ENCODE measurements around the gene SPINK1.

Gene SPINK1

DNA sequence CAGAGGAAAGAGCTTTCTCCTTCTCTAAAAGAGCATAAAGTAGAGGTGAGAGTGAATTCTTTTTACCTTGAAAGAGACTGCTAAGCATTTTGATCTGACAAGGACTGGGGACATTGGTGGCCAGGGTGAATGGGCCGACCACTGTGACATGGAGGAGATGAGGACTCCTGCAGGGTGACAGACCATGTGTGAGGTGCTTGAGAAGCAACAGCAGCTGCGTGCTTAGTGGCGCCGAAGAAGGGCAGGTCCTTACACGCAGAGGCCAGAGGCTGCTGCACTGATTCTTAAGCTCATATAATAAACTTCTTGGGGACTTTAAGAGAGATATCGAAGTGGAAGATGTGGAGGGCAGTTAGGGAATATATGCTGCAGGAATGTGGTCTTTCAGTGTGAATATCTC lies 40.3 kb downstream of the SPINK1 start:
- TF ChIP-seq POU2F2 (IDR thresholded peaks at IDR 0.05; ENCODE audit: low read depth, low read length) (no peak), POLR2A (IDR thresholded peaks at IDR 0.05; ENCODE audit: low read depth, low read length) (no peak), POLR2AphosphoS5 (IDR thresholded peaks at IDR 0.05; ENCODE audit: low read depth, low read length) (no peak), PAX5 (IDR thresholded peaks at IDR 0.05; ENCODE audit: insufficient read depth, low read length, severe bottlenecking) (no peak)
- FAIRE-seq (no peak), DNase-seq (ENCODE audit: insufficient read length, low spot score) (no peak)

DNA sequence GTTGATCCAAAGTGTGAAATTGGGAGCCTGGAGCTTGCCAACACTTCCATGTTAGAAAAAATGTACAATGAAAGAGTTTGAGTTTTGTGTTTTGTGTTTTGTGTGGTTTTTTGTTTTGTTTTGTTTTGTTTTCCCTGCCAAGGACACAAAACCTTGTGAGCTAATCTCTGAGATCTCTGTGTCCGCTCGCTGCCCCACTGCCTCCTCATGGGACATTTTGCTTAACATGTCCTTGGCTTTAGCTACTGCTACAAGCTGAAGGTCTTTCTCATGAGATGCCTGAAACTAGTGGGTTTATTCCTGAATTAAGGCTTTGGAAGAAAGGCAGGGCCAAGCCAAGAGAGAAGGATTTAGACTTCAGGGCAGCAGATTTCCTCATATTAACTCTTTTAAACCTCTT lies 41.7 kb downstream of the SPINK1 start:
- TF ChIP-seq POLR2A (IDR thresholded peaks at IDR 0.05; ENCODE audit: low read depth, low read length) (no peak), POLR2AphosphoS5 (IDR thresholded peaks at IDR 0.05; ENCODE audit: low read depth, low read length) (no peak), SPI1 (IDR thresholded peaks at IDR 0.05; ENCODE audit: low read depth, low read length) (no peak), PAX5 (IDR thresholded peaks at IDR 0.05; ENCODE audit: insufficient read depth, low read length, severe bottlenecking) (no peak), TAF1 (IDR thresholded peaks at IDR 0.05; ENCODE audit: low read depth, low read length) (no peak), POU2F2 (IDR thresholded peaks at IDR 0.05; ENCODE audit: low read depth, low read length) (no peak)
- no peak for DNase-seq (ENCODE audit: insufficient read length, low spot score)
- no peak for FAIRE-seq

DNA sequence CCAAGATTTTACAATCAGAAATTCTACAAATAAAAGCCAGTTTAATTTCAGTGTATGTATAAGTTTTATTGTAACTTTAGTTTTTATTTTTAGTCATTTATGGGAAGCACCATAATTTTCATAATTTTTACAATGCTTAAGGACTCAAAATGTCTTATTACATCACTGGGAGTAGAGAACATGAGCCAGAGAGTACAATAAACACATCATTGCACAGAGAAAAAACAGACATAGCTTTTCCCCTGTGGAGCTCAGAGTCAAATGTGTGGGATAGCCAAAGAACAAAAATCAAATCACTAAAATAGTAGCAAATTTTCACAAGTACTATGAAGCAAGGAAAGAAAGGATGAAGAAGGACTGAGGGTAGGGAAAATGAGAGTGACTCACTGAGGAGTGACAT lies 43.4 kb downstream of the SPINK1 start:
- TF ChIP-seq POLR2A (IDR thresholded peaks at IDR 0.05; ENCODE audit: low read depth, low read length) (no peak), POLR2AphosphoS5 (IDR thresholded peaks at IDR 0.05; ENCODE audit: low read depth, low read length) (no peak), SPI1 (IDR thresholded peaks at IDR 0.05; ENCODE audit: low read depth, low read length) (no peak), PAX5 (IDR thresholded peaks at IDR 0.05; ENCODE audit: insufficient read depth, low read length, severe bottlenecking) (no peak), POU2F2 (IDR thresholded peaks at IDR 0.05; ENCODE audit: low read depth, low read length) (no peak), TAF1 (IDR thresholded peaks at IDR 0.05; ENCODE audit: low read depth, low read length) (no peak)
- DNase-seq (ENCODE audit: insufficient read length, low spot score), result no peak
- FAIRE-seq, result no peak

DNA sequence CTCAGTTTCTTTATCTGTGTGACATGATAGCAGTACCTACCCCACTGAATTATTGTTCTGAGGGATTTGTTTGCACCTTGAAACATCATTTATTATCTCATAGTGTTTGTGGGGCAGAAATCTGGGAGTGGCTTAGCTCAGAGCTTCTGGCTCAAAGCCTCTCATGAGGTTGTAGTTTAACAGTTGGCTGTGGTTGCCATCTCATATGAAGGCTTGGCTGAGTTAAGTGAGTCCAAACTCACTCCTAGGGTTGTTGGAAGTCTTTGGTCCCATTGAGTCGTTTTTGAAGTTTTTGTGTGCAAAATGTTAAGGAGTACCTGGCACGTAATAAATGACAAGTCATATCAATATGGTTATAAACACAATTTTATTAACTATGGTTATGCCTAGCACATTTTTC lies 45.3 kb downstream of the SPINK1 start:
- TF ChIP-seq POU2F2 (IDR thresholded peaks at IDR 0.05; ENCODE audit: low read depth, low read length) (no peak), PAX5 (IDR thresholded peaks at IDR 0.05; ENCODE audit: insufficient read depth, low read length, severe bottlenecking) (no peak), POLR2AphosphoS5 (IDR thresholded peaks at IDR 0.05; ENCODE audit: low read depth, low read length) (no peak), POLR2A (IDR thresholded peaks at IDR 0.05; ENCODE audit: low read depth, low read length) (no peak)
- FAIRE-seq (no peak), DNase-seq (ENCODE audit: insufficient read length, low spot score) (no peak)

DNA sequence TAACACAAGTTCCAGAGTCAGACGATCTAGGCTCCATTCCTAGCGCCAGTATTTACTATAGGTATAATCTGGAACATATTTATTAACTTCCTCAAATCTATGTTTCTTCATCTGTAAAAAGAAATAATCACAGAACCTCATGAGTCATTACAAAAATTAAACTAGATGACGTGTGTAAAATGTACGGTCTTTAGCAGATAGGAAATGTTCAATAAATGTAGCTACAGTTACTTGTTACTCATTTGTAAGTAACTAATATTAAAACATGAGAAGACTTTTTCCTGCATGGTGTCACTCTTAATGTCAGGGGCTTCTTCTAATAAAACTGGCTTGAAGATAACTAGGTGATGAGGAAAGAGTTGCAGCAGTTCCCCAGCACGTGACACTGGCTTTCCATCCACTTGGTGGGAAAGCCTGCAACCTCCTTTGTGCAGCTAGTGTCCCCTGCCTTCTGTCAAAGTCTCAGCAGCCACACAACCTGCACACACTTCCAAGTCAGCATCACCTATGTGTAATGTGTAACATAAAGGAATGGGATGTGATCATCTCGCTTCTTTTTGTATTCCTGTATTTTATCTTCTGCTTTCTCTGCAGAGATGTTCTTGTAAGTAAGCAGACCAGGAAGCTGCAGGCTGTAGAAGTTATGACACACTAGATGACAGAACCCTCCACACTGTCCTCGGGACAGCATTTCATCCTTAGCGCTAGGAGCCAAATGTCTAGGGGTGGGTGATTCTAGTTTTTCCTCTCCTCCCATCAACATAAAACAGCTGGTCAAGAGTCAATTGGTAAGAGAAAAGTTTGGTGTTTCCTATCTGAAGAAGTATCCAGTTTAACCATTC lies 47.1 kb downstream of the SPINK1 start:
- TF ChIP-seq POLR2A (IDR thresholded peaks at IDR 0.05; ENCODE audit: low read depth, low read length) (no peak), TAF1 (IDR thresholded peaks at IDR 0.05; ENCODE audit: low read depth, low read length) (no peak), POU2F2 (IDR thresholded peaks at IDR 0.05; ENCODE audit: low read depth, low read length) (no peak), SPI1 (IDR thresholded peaks at IDR 0.05; ENCODE audit: low read depth, low read length) (no peak), PAX5 (IDR thresholded peaks at IDR 0.05; ENCODE audit: insufficient read depth, low read length, severe bottlenecking) (no peak), POLR2AphosphoS5 (IDR thresholded peaks at IDR 0.05; ENCODE audit: low read depth, low read length) (no peak)
- FAIRE-seq (no peak), DNase-seq (ENCODE audit: insufficient read length, low spot score) (no peak)

DNA sequence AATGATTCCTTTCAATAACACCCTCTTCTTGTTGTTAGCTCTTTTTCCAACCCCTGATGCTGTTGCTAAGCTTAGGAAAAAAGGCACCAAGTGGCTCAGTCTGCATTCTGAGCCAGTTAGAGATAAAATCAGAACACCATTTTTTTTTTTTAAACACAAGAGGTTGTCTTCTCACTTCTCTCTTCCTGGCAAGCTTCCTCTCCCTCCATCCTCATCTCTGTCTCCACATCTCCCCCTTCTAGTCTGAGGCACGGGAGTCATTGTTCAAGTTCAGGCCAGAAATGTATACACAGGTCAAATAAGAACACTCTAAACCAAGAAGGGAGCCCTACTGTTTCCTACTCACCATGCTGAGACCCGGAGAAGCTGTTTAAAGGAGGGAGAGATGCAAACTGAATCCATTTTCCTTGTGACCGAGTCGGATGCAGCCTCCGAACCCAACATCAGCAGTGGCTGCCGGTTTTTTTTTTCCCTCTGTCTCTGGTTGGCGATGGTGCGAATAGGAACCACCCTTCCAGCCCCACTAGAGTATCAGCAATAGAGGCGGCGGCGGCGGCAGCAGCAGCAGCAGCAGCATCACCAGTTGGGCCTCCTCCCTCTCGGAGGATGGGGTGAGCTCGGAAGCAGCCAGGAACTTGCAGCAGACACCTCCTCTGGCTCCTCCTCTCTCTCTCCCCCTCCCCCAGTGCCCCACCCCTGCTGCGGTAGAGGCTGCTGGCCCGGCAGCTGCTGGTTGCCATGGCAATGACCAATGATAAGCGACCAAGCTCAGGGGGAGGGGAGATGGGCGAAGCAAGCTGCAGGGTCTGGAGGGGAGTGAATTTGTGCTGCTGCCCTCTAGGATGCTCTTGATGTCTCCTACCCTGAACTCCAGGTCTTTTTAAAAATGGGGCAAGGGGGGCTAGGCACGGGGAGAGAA lies 49.1 kb downstream of the SPINK1 start, which contains the start of gene JAKMIP2:
Gene JAKMIP2, minus strand, starts transcription at position 619 of the 919 bp plus-strand sequence. CDS start 110,922 bp downstream, outside the sequence.
- FAIRE-seq (no peak), DNase-seq (ENCODE audit: insufficient read length, low spot score) (peak; percentile 9)
- TF ChIP-seq POLR2AphosphoS5 (IDR thresholded peaks at IDR 0.05; ENCODE audit: low read depth, low read length) (no peak), TAF1 (IDR thresholded peaks at IDR 0.05; ENCODE audit: low read depth, low read length) (no peak), SPI1 (IDR thresholded peaks at IDR 0.05; ENCODE audit: low read depth, low read length) (no peak)

DNA sequence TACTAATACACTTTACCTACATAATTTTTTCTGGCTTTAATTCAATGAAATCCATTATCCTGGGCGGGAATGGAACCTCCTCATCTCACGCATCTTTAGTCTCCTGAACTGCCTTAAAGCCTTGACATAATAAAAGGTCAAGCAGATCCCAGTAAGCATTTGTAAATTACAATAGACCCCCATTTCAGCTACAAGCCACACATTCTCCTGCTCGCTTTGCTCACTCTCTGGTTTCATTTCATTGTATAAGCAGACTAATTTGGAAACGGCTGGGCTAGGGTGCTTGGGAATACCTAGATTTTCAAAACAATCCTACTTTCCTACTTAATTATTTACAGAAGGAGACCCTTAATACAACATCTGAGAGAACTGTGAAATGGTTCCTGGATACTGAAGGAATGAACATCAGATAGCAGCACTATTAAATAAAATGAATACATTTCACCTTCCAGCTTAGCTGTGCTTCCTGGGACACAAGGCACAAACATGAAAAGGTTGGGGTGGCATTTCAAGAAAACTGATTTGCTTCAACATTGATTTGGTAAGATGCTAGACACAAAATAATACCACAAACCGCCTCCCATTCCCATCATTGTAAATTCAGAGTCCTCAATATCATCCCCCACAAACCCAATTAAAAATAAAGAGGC lies 50.4 kb downstream of the SPINK1 start:
- no peak for DNase-seq (ENCODE audit: insufficient read length, low spot score)
- TF ChIP-seq POLR2AphosphoS5 (IDR thresholded peaks at IDR 0.05; ENCODE audit: low read depth, low read length) (no peak), PAX5 (IDR thresholded peaks at IDR 0.05; ENCODE audit: insufficient read depth, low read length, severe bottlenecking) (no peak), POLR2A (IDR thresholded peaks at IDR 0.05; ENCODE audit: low read depth, low read length) (no peak), SPI1 (IDR thresholded peaks at IDR 0.05; ENCODE audit: low read depth, low read length) (no peak), TAF1 (IDR thresholded peaks at IDR 0.05; ENCODE audit: low read depth, low read length) (no peak)
- no peak for FAIRE-seq

DNA sequence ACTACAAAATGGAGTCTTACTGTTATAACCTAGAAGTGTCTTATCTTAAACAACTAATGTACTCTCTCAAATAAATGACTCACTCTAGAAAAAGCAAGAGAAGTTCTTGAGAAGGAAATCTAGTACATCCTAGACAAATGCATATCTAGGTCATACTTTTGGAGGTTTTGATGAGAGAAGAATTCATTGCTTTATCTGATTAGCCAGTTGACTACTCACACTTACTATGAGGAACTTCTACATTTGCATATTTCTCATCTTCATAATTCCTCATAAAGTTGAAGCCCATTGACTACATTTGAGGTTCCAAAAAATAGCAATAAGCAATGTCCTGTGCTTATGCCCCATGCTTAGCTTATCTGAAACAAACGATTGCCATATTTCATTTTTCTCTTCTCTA lies 51.8 kb downstream of the SPINK1 start:
- DNase-seq (ENCODE audit: insufficient read length, low spot score), result no peak
- no peak for TF ChIP-seq TAF1 (IDR thresholded peaks at IDR 0.05; ENCODE audit: low read depth, low read length)
- TF ChIP-seq POLR2AphosphoS5 (IDR thresholded peaks at IDR 0.05; ENCODE audit: low read depth, low read length), result no peak
- TF ChIP-seq PAX5 (IDR thresholded peaks at IDR 0.05; ENCODE audit: insufficient read depth, low read length, severe bottlenecking), result no peak
- no peak for TF ChIP-seq POLR2A (IDR thresholded peaks at IDR 0.05; ENCODE audit: low read depth, low read length)
- TF ChIP-seq SPI1 (IDR thresholded peaks at IDR 0.05; ENCODE audit: low read depth, low read length), result no peak
- no peak for TF ChIP-seq POU2F2 (IDR thresholded peaks at IDR 0.05; ENCODE audit: low read depth, low read length)
- no peak for FAIRE-seq

DNA sequence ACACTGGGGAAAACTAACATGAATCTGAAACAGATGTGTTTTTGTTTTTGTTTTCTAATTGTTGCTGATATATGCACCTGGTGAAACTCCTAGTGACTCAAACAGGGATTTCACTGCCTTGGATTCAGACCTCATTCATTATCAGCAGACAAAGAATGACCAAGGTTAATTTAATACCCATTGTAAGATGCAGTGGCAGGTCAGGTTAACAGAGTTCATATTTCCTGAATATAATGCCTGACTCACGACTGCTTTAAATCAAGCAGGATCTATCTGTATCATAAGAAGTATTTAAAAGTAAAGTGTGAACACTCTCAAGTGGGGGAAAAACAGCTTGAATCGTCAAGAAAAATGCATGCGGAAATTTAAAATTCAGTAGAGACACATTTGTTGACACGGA lies 54.5 kb downstream of the SPINK1 start:
- no peak for FAIRE-seq
- TF ChIP-seq POLR2A (IDR thresholded peaks at IDR 0.05; ENCODE audit: low read depth, low read length) (no peak), SPI1 (IDR thresholded peaks at IDR 0.05; ENCODE audit: low read depth, low read length) (no peak), PAX5 (IDR thresholded peaks at IDR 0.05; ENCODE audit: insufficient read depth, low read length, severe bottlenecking) (no peak), POLR2AphosphoS5 (IDR thresholded peaks at IDR 0.05; ENCODE audit: low read depth, low read length) (no peak), TAF1 (IDR thresholded peaks at IDR 0.05; ENCODE audit: low read depth, low read length) (no peak), POU2F2 (IDR thresholded peaks at IDR 0.05; ENCODE audit: low read depth, low read length) (no peak)
- no peak for DNase-seq (ENCODE audit: insufficient read length, low spot score)

All from GM12891 (cell line).